ENCODE results near the gene CKMT2.

- TF ChIP-seq EZH2 (IDR thresholded peaks at IDR 0.05; ENCODE audit: low read depth, low read length, severe bottlenecking) (no peak), CBX8 (IDR thresholded peaks at IDR 0.05; ENCODE audit: borderline replicate concordance, low read depth, low read length) (no peak), SIN3A (conservative IDR thresholded peaks at IDR 0.05 in 1 of 2, IDR thresholded peaks at IDR 0.05 in 1 of 2; ENCODE audit: low read depth in 1 of 2, low read length in 2 of 2) (no peak), RAD21 (IDR thresholded peaks at IDR 0.05 in 1 of 2, conservative IDR thresholded peaks at IDR 0.05 in 1 of 2; ENCODE audit: low read depth in 2 of 2, low read length in 2 of 2) (no peak), YY1 (IDR thresholded peaks at IDR 0.05; ENCODE audit: low read depth, low read length) (no peak), FOSL1 (IDR thresholded peaks at IDR 0.05; ENCODE audit: insufficient read depth, low read depth, low read length) (no peak), CTCF (IDR thresholded peaks at IDR 0.05; ENCODE audit: control extremely low read depth in 1 of 3, insufficient read depth in 1 of 3, low read depth in 1 of 3, low read length in 3 of 3) (no peak), POLR2A (IDR thresholded peaks at IDR 0.05; ENCODE audit: control extremely low read depth in 1 of 2, low read depth in 2 of 2, low read length in 2 of 2) (no peak), TBP (IDR thresholded peaks at IDR 0.05; ENCODE audit: low read depth, low read length) (no peak), USF2 (IDR thresholded peaks at IDR 0.05; ENCODE audit: low read length) (no peak), TEAD4 (IDR thresholded peaks at IDR 0.05; ENCODE audit: low read depth, low read length) (no peak), SP2 (IDR thresholded peaks at IDR 0.05; ENCODE audit: low read length) (no peak)
These were observed 12.7 kb downstream of the CKMT2 start for GRCh38 chr5:81245871-81246235.

Data from H1 (cell line).